Astrocyte (in vitro differentiated cells and primary cell): ENCODE measurements around the gene CA6.

Experiments
- CTCF ChIP-seq: IDR thresholded peaks from 2 replicates; pipeline ENCODE4 v1.5.1; 2011; ENCODE audit warnings: low read depth, mild to moderate bottlenecking, inconsistent platforms, low read length, moderate library complexity; ENCODE audit not compliant: insufficient read depth
- EZH2 ChIP-seq: IDR thresholded peaks from 2 replicates; pipeline ENCODE4 v1.6.1; 2012; ENCODE audit warnings: mild to moderate bottlenecking, low read length, inconsistent platforms; ENCODE audit not compliant: insufficient read depth

GRCh38 chr1:9020305-9020704 lies 74.6 kb downstream of the CA6 start:
- no peak for TF ChIP-seq CTCF
- TF ChIP-seq EZH2 = no peak
